SHP77 treated with DMSO at 0.1 percent for 48 hours (cell line): ENCODE data around the gene KNDC1.
"Not testable (repeated sequence)": the region's sequence is repeated elsewhere in the genome, so short reads cannot be mapped to it uniquely, and the experiment has no call there.

Experiments
- DNase-seq: peaks from one replicate; lab custom pipeline; 2025; lab: John Stamatoyannopoulos, UW

Gene KNDC1

GRCh38 chr10:133140417-133141143 is 19.4 kb upstream of the KNDC1 start:
- no peak for DNase-seq

- DNase-seq: no peak
Measured at GRCh38 chr10:133141144-133141957, 18.7 kb upstream of the KNDC1 start.

- DNase-seq: no peak
Measured at GRCh38 chr10:133141958-133142340, 18.1 kb upstream of the KNDC1 start.

- DNase-seq: no peak
Measured at GRCh38 chr10:133142523-133143199, 17.4 kb upstream of the KNDC1 start.

GRCh38 chr10:133143200-133143533 is 16.9 kb upstream of the KNDC1 start:
- DNase-seq: no peak

GRCh38 chr10:133143546-133143945 is 16.5 kb upstream of the KNDC1 start:
- DNase-seq: no peak

- DNase-seq: no peak
Measured at GRCh38 chr10:133144771-133145170, 15.2 kb upstream of the KNDC1 start.

GRCh38 chr10:133150226-133150625 is 9.8 kb upstream of the KNDC1 start:
- DNase-seq: no peak

GRCh38 chr10:133150656-133151055 is 9.4 kb upstream of the KNDC1 start:
- no peak for DNase-seq

- not testable (repeated sequence) for DNase-seq
Measured at GRCh38 chr10:133151071-133151470, 8.9 kb upstream of the KNDC1 start.

- no peak for DNase-seq
Measured at GRCh38 chr10:133151543-133151972, 8.5 kb upstream of the KNDC1 start.

GRCh38 chr10:133154411-133154810 is 5.6 kb upstream of the KNDC1 start:
- no peak for DNase-seq

- DNase-seq: no peak
Measured at GRCh38 chr10:133154996-133155778, 4.8 kb upstream of the KNDC1 start.

- no peak for DNase-seq
Measured at GRCh38 chr10:133156674-133157579, 3.1 kb upstream of the KNDC1 start.

- no peak for DNase-seq
Measured at GRCh38 chr10:133157662-133158436, 2.2 kb upstream of the KNDC1 start.

GRCh38 chr10:133158437-133158755 is 1.6 kb upstream of the KNDC1 start:
- no peak for DNase-seq

- no peak for DNase-seq
Measured at GRCh38 chr10:133158756-133159610, 1.0 kb upstream of the KNDC1 start.

- no peak for DNase-seq
Measured at GRCh38 chr10:133159611-133159949, 439 bp upstream of the KNDC1 start.

GRCh38 chr10:133160826-133161471 is 930 bp downstream of the KNDC1 start:
- DNase-seq: no peak
